SK-N-SH (cell line): ENCODE results near the gene LRRC32. TPM values are rescaled to one million over a fixed set of nuclear protein-coding genes. Genes with fewer than 3 reads are reported as not detected.
A peak's percentile ranks its signal among the peaks of the same experiment; 100 is the strongest.

Experiments used
- CTCF ChIA-PET: fragments of 300-600, 350-600 bp; formaldehyde crosslinking; extraction: SDS; loops from one replicate; lab custom pipeline; 2021; lab: Yijun Ruan, JAX
- POLR2A ChIA-PET: fragments of 350-600 bp; sonication (Branson Sonifier 250); formaldehyde crosslinking; extraction: SDS; loops from one replicate; lab custom pipeline; 2020; ENCODE audit warnings: antibody characterized with exemption, inconsistent platforms; lab: Yijun Ruan, JAX
- DNase-seq: peaks from one replicate; pipeline ENCODE4 v3.0.0; 2012
- H2AFZ ChIP-seq: fragments of 200-600 bp; sonication (generic); 2 replicates; pipeline ENCODE4 v1.8.1; 2016; ENCODE audit warnings: antibody characterized with exemption, mild to moderate bottlenecking, low read depth
- H3F3A ChIP-seq: fragments of 200-600 bp; sonication (generic); replicated peaks from 2 replicates; pipeline ENCODE3; 2016; ENCODE audit warnings: antibody characterized with exemption, mild to moderate bottlenecking; ENCODE audit not compliant: insufficient read depth
- H3K27ac ChIP-seq, 2 experiments: fragments of 200-500 bp in 1 of 2; fragments of 200-600 bp in 1 of 2; sonication (Bioruptor generic) in 1 of 2; sonication (generic), shearing (Covaris generic) in 1 of 2; 2 replicates each; pipeline versions ENCODE4 v1.5.1 to v1.6.1; 2014 to 2016; ENCODE audit warnings: low read depth in 2 of 2, inconsistent platforms in 1 of 2, low read length in 1 of 2, mild to moderate bottlenecking in 1 of 2, mixed read lengths in 1 of 2
- H3K27me3 ChIP-seq: fragments of 200-600 bp; sonication (generic), shearing (Covaris generic); 2 replicates; pipeline ENCODE4 v1.6.1; 2016; ENCODE audit warnings: mixed run types; ENCODE audit not compliant: insufficient read depth
- H3K36me3 ChIP-seq, 2 experiments: fragments of 200-500 bp in 1 of 2; fragments of 200-600 bp in 1 of 2; sonication (Bioruptor generic) in 1 of 2; sonication (generic) in 1 of 2; replicated peaks in 1 of 2; 2 replicates each; pipeline versions ENCODE3 to v1.5.1; 2014 to 2016; ENCODE audit warnings: low read length in 1 of 2, mild to moderate bottlenecking in 1 of 2; ENCODE audit not compliant: insufficient read depth in 2 of 2, control insufficient read depth in 1 of 2
- H3K4me1 ChIP-seq, 2 experiments: fragments of 200-500 bp in 1 of 2; fragments of 200-600 bp in 1 of 2; sonication (Bioruptor generic) in 1 of 2; sonication (generic), shearing (Covaris generic) in 1 of 2; 2 replicates each; pipeline versions ENCODE4 v1.5.1 to v1.6.1; 2014 to 2016; ENCODE audit warnings: low read depth in 1 of 2, low read length in 1 of 2, mixed run types in 1 of 2; ENCODE audit not compliant: insufficient read depth in 2 of 2, control insufficient read depth in 1 of 2
- H3K4me2 ChIP-seq: fragments of 200-600 bp; sonication (generic), shearing (Covaris generic); 2 replicates; pipeline ENCODE4 v1.6.1; 2017; ENCODE audit warnings: mixed run types
- H3K4me3 ChIP-seq, 2 experiments: fragments of 200-500 bp in 1 of 2; fragments of 200-600 bp in 1 of 2; sonication (Bioruptor generic) in 1 of 2; sonication (generic), shearing (Covaris generic) in 1 of 2; 2 replicates each; pipeline versions ENCODE4 v1.5.1 to v1.8.1; 2014 to 2016; ENCODE audit warnings: low read depth in 2 of 2, inconsistent platforms in 1 of 2, low read length in 1 of 2, mild to moderate bottlenecking in 1 of 2, mixed read lengths in 1 of 2, moderate library complexity in 1 of 2
- H3K79me2 ChIP-seq: fragments of 200-600 bp; sonication (generic); 2 replicates; pipeline ENCODE4 v1.8.1; 2017; ENCODE audit warnings: mild to moderate bottlenecking; ENCODE audit not compliant: insufficient read depth
- H3K9ac ChIP-seq: fragments of 200-600 bp; sonication (generic); 2 replicates; pipeline ENCODE4 v1.6.1; 2017; ENCODE audit warnings: mixed run types
- H3K9me2 ChIP-seq: fragments of 200-600 bp; sonication (generic); 2 replicates; pipeline ENCODE4 v1.6.1; 2017; ENCODE audit warnings: mixed run types
- H3K9me3 ChIP-seq: fragments of 200-600 bp; sonication (generic); 2 replicates; pipeline ENCODE4 v1.6.1; 2017; ENCODE audit warnings: mixed run types, mild to moderate bottlenecking, moderate library complexity
- H4K20me1 ChIP-seq: fragments of 200-600 bp; sonication (generic); 2 replicates; pipeline ENCODE4 v1.6.1; 2017; ENCODE audit warnings: mild to moderate bottlenecking, mixed run types; ENCODE audit not compliant: insufficient read depth
- CHD2 ChIP-seq: fragments of 150-350 bp; IDR thresholded peaks from 2 replicates; pipeline ENCODE4 v1.6.1; 2018; ENCODE audit warnings: low read length; ENCODE audit not compliant: partially characterized antibody
- CTCF ChIP-seq: fragments of 200-600 bp; sonication (generic); IDR thresholded peaks from 2 replicates; pipeline ENCODE4 v1.6.1; 2017; ENCODE audit warnings: antibody characterized with exemption, mild to moderate bottlenecking, moderate library complexity
- EP300 ChIP-seq, 2 experiments: IDR thresholded peaks; 2 replicates each; pipeline versions ENCODE4 v1.4.0 to v1.6.1; 2012; ENCODE audit warnings: borderline replicate concordance in 1 of 2, low read depth in 1 of 2, low read length in 1 of 2
- FOSL2 ChIP-seq: IDR thresholded peaks from 2 replicates; pipeline ENCODE4 v1.4.0; 2012; ENCODE audit warnings: low read depth, mild to moderate bottlenecking, moderate library complexity, borderline replicate concordance
- GABPA ChIP-seq: IDR thresholded peaks from 2 replicates; pipeline ENCODE4 v1.4.0; 2012; ENCODE audit warnings: low read depth, mild to moderate bottlenecking
- JUND ChIP-seq: IDR thresholded peaks from 2 replicates; pipeline ENCODE4 v1.4.0; 2012
- NFIC ChIP-seq: IDR thresholded peaks from 2 replicates; pipeline ENCODE4 v1.4.0; 2012; ENCODE audit warnings: borderline replicate concordance
- POLR2AphosphoS5 ChIP-seq: IDR thresholded peaks from 2 replicates; pipeline ENCODE4 v1.6.1; 2012; ENCODE audit warnings: low read depth, low read length
- RAD21 ChIP-seq: IDR thresholded peaks from 2 replicates; pipeline ENCODE4 v1.6.1; 2012; ENCODE audit warnings: mild to moderate bottlenecking, low read length
- RFX5 ChIP-seq: IDR thresholded peaks from 2 replicates; pipeline ENCODE4 v1.6.1; 2012; ENCODE audit warnings: mild to moderate bottlenecking, improper control_type of control experiment, low read length
- RXRA ChIP-seq: IDR thresholded peaks from 2 replicates; pipeline ENCODE4 v1.4.0; 2012; ENCODE audit warnings: low read depth, mild to moderate bottlenecking, borderline replicate concordance
- SIN3A ChIP-seq: IDR thresholded peaks from 2 replicates; pipeline ENCODE4 v1.6.1; 2012; ENCODE audit warnings: low read depth, mild to moderate bottlenecking, low read length, moderate library complexity, borderline replicate concordance
- SMC3 ChIP-seq: IDR thresholded peaks from 2 replicates; pipeline ENCODE4 v1.6.1; 2012; ENCODE audit warnings: low read depth, low read length, improper control_type of control experiment
- TCF12 ChIP-seq: IDR thresholded peaks from 2 replicates; pipeline ENCODE4 v1.4.0; 2012
- YY1 ChIP-seq: IDR thresholded peaks from 2 replicates; pipeline ENCODE4 v1.4.0; 2012; ENCODE audit warnings: low read depth, mild to moderate bottlenecking
- ZBTB33 ChIP-seq: IDR thresholded peaks from 2 replicates; pipeline ENCODE4 v1.4.0; 2012; ENCODE audit warnings: low read depth, borderline replicate concordance
- WGBS: methylation state at CpG from one replicate; pipeline ENCODE4 v1.1.6; 2017; ENCODE audit warnings: low lambda C conversion rate; 5-methylcytosine and 5-hydroxymethylcytosine counted together
- polyA plus RNA-seq, 3 experiments: library from polyadenylated mRNA; depleted of rRNA; stranded (reverse); fragments of >200 nt; gene quantifications; 2 replicates each; pipeline ENCODE4 v1.2.3, GENCODE V29; 2012

Gene LRRC32
- polyA plus RNA-seq, 1 of the 3 experiments (the other 2 are of a cell fraction), result 0.43 TPM

- Histone ChIP-seq H3K4me3 (no peak overlapping the region; a peak in 2 of 4 replicates), H3K27me3 (0 out of 2 replicates have a peak, but pooled peaks cover 5% of the 10 kb centered on the region), H3K9ac (no peak overlapping the region), H3K36me3 (no peaks in the 10 kb centered on the region), H3K9me3 (no peaks in the 10 kb centered on the region), H3K27ac (no peak overlapping the region), H3F3A (no peaks in the 10 kb centered on the region), H3K9me2 (no peaks in the 10 kb centered on the region), H3K4me2 (no peak overlapping the region), H3K4me1 (peaks cover 0 to 21% of the 10 kb centered on the region in 2 experiments; a peak in 1 of 4 replicates), H3K79me2 (no peaks in the 10 kb centered on the region), H2AFZ (no peak overlapping the region), H4K20me1 (no peaks in the 10 kb centered on the region)
- DNase-seq, result peak; percentile 91
- POLR2A ChIA-PET, result no interaction called here
- CTCF ChIA-PET, result interaction anchor here (0.6 to 5.5 kb wide), 45 partner anchors 9 to 778 kb away, joined by 3 to 55 read pairs (median 4); partner anchors contain the start of gene LRRC32
- TF ChIP-seq CHD2 (no peak), CTCF (peak; percentile 88), EP300 (IDR thresholded peaks at IDR 0.05; ENCODE audit: borderline replicate concordance in 1 of 2, low read depth in 1 of 2, low read length in 1 of 2) (no peak), YY1 (no peak), POLR2AphosphoS5 (no peak), GABPA (no peak), NFIC (0 out of 2 replicates have a peak, but pooled peaks have one; percentile 34), SMC3 (peak; percentile 90), FOSL2 (no peak), RFX5 (no peak), RAD21 (peak; percentile 92), ZBTB33 (no peak), TCF12 (no peak), JUND (no peak), SIN3A (no peak), RXRA (no peak)
- WGBS, result 35% methylated on average over 13 of the region's 22 CpGs
Observed at GRCh38 chr11:76680518-76681425, 10.2 kb upstream of the LRRC32 start.
